WTC11 (cell line): ENCODE data around the gene FALEC. TPM values are rescaled to one million over a fixed set of nuclear protein-coding genes. Genes with fewer than 3 reads are reported as not detected.

Experiments used
- ATAC-seq: fragments of 200-7000 bp; cut with Tn5 transposase; 2 replicates; pipeline ENCODE4 v1.10.0; 2021; ENCODE audit warnings: mild to moderate bottlenecking, moderate library complexity
- CTCF ChIA-PET: fragments of 300-600 bp; sonication (Branson Sonifier 250); formaldehyde crosslinking; loops from one replicate; lab custom pipeline; 2021; ENCODE audit warnings: antibody characterized with exemption; lab: Charles Lee
- POLR2A ChIA-PET: fragments of 350-600 bp; sonication (Branson Sonifier 250); formaldehyde crosslinking; loops from one replicate; lab custom pipeline; 2021; ENCODE audit warnings: antibody characterized with exemption; lab: Charles Lee
- DNase-seq: peaks from one replicate; pipeline ENCODE4 v3.0.0; 2021; ENCODE audit warnings: low spot score
- H3K27ac Mint-ChIP-seq: 2 replicates; pipeline ENCODE4 v1.8.0; 2021; ENCODE audit warnings: mixed read lengths
- H3K27me3 Mint-ChIP-seq: 2 replicates; pipeline ENCODE4 v1.8.0; 2021; ENCODE audit warnings: low read depth, mild to moderate bottlenecking, moderate library complexity, mixed read lengths
- H3K36me3 Mint-ChIP-seq: 2 replicates; pipeline ENCODE4 v1.8.0; 2021; ENCODE audit warnings: mixed read lengths
- H3K4me1 Mint-ChIP-seq: 2 replicates; pipeline ENCODE4 v1.8.0; 2022; ENCODE audit warnings: mixed read lengths
- H3K4me3 Mint-ChIP-seq: 2 replicates; pipeline ENCODE4 v1.8.0; 2021; ENCODE audit warnings: mild to moderate bottlenecking, moderate library complexity, mixed read lengths
- H3K9me3 Mint-ChIP-seq: 2 replicates; pipeline ENCODE4 v1.8.0; 2021; ENCODE audit warnings: mixed read lengths
- AFF4 ChIP-seq: sonication (generic); formaldehyde crosslinking; IDR thresholded peaks from 2 replicates; pipeline ENCODE4 v1.8.1; 2023; ENCODE audit warnings: mild to moderate bottlenecking, missing genetic modification reagents, borderline replicate concordance
- CREB1 ChIP-seq: sonication (generic); formaldehyde crosslinking; IDR thresholded peaks from 2 replicates; pipeline ENCODE4 v1.8.0; 2023; ENCODE audit warnings: mild to moderate bottlenecking, missing genetic modification reagents
- CTCF ChIP-seq: fragments of 200-600 bp; IDR thresholded peaks from 2 replicates; pipeline ENCODE4 v1.8.0; 2022; ENCODE audit warnings: antibody characterized with exemption
- E2F5 ChIP-seq: sonication (generic); formaldehyde crosslinking; IDR thresholded peaks from 2 replicates; pipeline ENCODE4 v1.8.1; 2022; ENCODE audit warnings: mild to moderate bottlenecking, moderate library complexity, missing genetic modification reagents
- ELF4 ChIP-seq: sonication (generic); formaldehyde crosslinking; IDR thresholded peaks from 2 replicates; pipeline ENCODE4 v1.8.1; 2022; ENCODE audit warnings: low read depth, mild to moderate bottlenecking, moderate library complexity, missing genetic modification reagents
- NFATC4 ChIP-seq: fragments of 250-450 bp; sonication (Bioruptor Pico); IDR thresholded peaks from 2 replicates; pipeline ENCODE4 v1.9.0; 2021; ENCODE audit warnings: mild to moderate bottlenecking
- RORB ChIP-seq: fragments of 250-450 bp; sonication (Bioruptor Pico); IDR thresholded peaks from 2 replicates; pipeline ENCODE4 v1.9.0; 2021; ENCODE audit warnings: mild to moderate bottlenecking
- ZNF263 ChIP-seq: sonication (generic); formaldehyde crosslinking; IDR thresholded peaks from 2 replicates; pipeline ENCODE4 v1.8.1; 2022; ENCODE audit warnings: low read depth, mild to moderate bottlenecking, moderate library complexity, missing genetic modification reagents
- total RNA-seq: library from RNA; stranded (reverse); gene quantifications from 3 replicates; pipeline ENCODE4 v1.2.3, GENCODE V29; 2021
- TF ChIP-seq, protein P1 (sequence below): sonication (generic); formaldehyde crosslinking; IDR thresholded peaks from 2 replicates; pipeline ENCODE4 v1.8.0; 2023; ENCODE audit warnings: missing genetic modification reagents, mild to moderate bottlenecking, borderline replicate concordance
- TF ChIP-seq, protein P2 (sequence below): sonication (generic); formaldehyde crosslinking; IDR thresholded peaks from 2 replicates; pipeline ENCODE4 v1.8.0; 2022; ENCODE audit warnings: mild to moderate bottlenecking, missing genetic modification reagents
- TF ChIP-seq, protein P3 (sequence below): sonication (generic); formaldehyde crosslinking; IDR thresholded peaks from 2 replicates; pipeline ENCODE4 v1.8.1; 2022; ENCODE audit warnings: low read depth, mild to moderate bottlenecking, moderate library complexity, missing genetic modification reagents, borderline replicate concordance
- TF ChIP-seq, protein P4 (sequence below): sonication (generic); formaldehyde crosslinking; IDR thresholded peaks from 2 replicates; pipeline ENCODE4 v1.8.0; 2022; ENCODE audit warnings: mild to moderate bottlenecking, missing genetic modification reagents
- TF ChIP-seq, protein P5 (sequence below): sonication (generic); formaldehyde crosslinking; IDR thresholded peaks from 2 replicates; pipeline ENCODE4 v1.8.1; 2022; ENCODE audit warnings: low read depth, missing genetic modification reagents, borderline replicate concordance

The FALEC gene
- total RNA-seq, 1 experiment from 2014 or later, result 1.2 TPM

- TF ChIP-seq, protein P1, sequence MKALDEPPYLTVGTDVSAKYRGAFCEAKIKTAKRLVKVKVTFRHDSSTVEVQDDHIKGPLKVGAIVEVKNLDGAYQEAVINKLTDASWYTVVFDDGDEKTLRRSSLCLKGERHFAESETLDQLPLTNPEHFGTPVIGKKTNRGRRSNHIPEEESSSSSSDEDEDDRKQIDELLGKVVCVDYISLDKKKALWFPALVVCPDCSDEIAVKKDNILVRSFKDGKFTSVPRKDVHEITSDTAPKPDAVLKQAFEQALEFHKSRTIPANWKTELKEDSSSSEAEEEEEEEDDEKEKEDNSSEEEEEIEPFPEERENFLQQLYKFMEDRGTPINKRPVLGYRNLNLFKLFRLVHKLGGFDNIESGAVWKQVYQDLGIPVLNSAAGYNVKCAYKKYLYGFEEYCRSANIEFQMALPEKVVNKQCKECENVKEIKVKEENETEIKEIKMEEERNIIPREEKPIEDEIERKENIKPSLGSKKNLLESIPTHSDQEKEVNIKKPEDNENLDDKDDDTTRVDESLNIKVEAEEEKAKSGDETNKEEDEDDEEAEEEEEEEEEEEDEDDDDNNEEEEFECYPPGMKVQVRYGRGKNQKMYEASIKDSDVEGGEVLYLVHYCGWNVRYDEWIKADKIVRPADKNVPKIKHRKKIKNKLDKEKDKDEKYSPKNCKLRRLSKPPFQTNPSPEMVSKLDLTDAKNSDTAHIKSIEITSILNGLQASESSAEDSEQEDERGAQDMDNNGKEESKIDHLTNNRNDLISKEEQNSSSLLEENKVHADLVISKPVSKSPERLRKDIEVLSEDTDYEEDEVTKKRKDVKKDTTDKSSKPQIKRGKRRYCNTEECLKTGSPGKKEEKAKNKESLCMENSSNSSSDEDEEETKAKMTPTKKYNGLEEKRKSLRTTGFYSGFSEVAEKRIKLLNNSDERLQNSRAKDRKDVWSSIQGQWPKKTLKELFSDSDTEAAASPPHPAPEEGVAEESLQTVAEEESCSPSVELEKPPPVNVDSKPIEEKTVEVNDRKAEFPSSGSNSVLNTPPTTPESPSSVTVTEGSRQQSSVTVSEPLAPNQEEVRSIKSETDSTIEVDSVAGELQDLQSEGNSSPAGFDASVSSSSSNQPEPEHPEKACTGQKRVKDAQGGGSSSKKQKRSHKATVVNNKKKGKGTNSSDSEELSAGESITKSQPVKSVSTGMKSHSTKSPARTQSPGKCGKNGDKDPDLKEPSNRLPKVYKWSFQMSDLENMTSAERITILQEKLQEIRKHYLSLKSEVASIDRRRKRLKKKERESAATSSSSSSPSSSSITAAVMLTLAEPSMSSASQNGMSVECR (CRISPR knock-in tag), result no peak
- no peak for TF ChIP-seq E2F5 (CRISPR knock-in tag)
- TF ChIP-seq, protein P2, sequence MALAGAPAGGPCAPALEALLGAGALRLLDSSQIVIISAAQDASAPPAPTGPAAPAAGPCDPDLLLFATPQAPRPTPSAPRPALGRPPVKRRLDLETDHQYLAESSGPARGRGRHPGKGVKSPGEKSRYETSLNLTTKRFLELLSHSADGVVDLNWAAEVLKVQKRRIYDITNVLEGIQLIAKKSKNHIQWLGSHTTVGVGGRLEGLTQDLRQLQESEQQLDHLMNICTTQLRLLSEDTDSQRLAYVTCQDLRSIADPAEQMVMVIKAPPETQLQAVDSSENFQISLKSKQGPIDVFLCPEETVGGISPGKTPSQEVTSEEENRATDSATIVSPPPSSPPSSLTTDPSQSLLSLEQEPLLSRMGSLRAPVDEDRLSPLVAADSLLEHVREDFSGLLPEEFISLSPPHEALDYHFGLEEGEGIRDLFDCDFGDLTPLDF (CRISPR knock-in tag), result no peak
- TF ChIP-seq ELF4, result no peak
- TF ChIP-seq, protein P3, sequence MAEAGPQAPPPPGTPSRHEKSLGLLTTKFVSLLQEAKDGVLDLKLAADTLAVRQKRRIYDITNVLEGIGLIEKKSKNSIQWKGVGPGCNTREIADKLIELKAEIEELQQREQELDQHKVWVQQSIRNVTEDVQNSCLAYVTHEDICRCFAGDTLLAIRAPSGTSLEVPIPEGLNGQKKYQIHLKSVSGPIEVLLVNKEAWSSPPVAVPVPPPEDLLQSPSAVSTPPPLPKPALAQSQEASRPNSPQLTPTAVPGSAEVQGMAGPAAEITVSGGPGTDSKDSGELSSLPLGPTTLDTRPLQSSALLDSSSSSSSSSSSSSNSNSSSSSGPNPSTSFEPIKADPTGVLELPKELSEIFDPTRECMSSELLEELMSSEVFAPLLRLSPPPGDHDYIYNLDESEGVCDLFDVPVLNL, result no peak
- TF ChIP-seq CREB1, result no peak
- no peak for TF ChIP-seq AFF4
- TF ChIP-seq, protein P4, sequence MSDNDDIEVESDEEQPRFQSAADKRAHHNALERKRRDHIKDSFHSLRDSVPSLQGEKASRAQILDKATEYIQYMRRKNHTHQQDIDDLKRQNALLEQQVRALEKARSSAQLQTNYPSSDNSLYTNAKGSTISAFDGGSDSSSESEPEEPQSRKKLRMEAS (CRISPR knock-in tag), result no peak
- TF ChIP-seq NFATC4, result no peak
- TF ChIP-seq RORB (CRISPR knock-in tag), result no peak
- no peak for TF ChIP-seq ZNF263 (CRISPR knock-in tag)
Measured at GRCh38 chr1:150552911-150553289, 37.3 kb downstream of the FALEC start (continued).

DNA sequence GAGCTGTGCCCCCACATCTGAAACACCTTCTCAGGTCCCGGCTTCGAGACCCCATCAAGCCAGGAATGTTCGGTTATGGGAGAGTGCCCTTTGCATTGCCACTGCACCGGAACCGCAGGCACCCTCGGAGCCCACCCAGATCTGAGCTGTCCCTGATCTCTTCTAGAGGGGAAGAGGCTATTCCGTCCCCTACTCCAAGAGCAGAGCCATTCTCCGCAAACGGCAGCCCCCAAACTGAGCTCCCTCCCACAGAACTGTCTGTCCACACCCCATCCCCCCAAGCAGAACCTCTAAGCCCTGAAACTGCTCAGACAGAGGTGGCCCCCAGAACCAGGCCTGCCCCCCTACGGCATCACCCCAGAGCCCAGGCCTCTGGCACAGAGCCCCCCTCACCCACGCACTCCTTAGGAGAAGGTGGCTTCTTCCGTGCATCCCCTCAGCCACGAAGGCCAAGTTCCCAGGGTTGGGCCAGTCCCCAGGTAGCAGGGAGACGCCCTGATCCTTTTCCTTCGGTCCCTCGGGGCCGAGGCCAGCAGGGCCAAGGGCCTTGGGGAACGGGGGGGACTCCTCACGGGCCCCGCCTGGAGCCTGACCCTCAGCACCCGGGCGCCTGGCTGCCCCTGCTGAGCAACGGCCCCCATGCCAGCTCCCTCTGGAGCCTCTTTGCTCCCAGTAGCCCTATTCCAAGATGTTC, 38.0 kb downstream of the FALEC start:
- H3K4me1 Mint-ChIP-seq, result peaks cover 33% of the 10 kb centered on the region
- CTCF ChIA-PET, result interaction anchor here (1.1 to 8.2 kb wide), 3 partner anchors 7 to 18 kb away, joined by 4 to 124 read pairs (median 97); no protein-coding TSS in a partner anchor
- DNase-seq, result no peak
- H3K9me3 Mint-ChIP-seq, result no peaks in the 10 kb centered on the region
- no peak for ATAC-seq
- peaks cover 4% of the 10 kb centered on the region; the same call in 1 of the 2 replicates for H3K36me3 Mint-ChIP-seq
- POLR2A ChIA-PET, result interaction anchor here (0.5 kb wide), 1 partner anchor 67 kb away, joined by 4 read pairs; no protein-coding TSS in a partner anchor
- H3K27me3 Mint-ChIP-seq, result peaks cover 22% of the 10 kb centered on the region
- H3K4me3 Mint-ChIP-seq, result no peak overlapping the region
- no peak overlapping the region for H3K27ac Mint-ChIP-seq
- TF ChIP-seq, protein P1 (CRISPR knock-in tag), result no peak
- TF ChIP-seq CTCF (no peak), E2F5 (CRISPR knock-in tag) (no peak)
- TF ChIP-seq, protein P5, sequence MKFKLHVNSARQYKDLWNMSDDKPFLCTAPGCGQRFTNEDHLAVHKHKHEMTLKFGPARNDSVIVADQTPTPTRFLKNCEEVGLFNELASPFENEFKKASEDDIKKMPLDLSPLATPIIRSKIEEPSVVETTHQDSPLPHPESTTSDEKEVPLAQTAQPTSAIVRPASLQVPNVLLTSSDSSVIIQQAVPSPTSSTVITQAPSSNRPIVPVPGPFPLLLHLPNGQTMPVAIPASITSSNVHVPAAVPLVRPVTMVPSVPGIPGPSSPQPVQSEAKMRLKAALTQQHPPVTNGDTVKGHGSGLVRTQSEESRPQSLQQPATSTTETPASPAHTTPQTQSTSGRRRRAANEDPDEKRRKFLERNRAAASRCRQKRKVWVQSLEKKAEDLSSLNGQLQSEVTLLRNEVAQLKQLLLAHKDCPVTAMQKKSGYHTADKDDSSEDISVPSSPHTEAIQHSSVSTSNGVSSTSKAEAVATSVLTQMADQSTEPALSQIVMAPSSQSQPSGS (CRISPR knock-in tag), result no peak
